ENCODE results near the gene SCML1.

SCML1 gene

GRCh38 chrX:17719711-17720110 lies 17.6 kb upstream of the SCML1 start:
- TF ChIP-seq CTCF (IDR thresholded peaks at IDR 0.05; ENCODE audit: control extremely low read depth, extremely low read depth, low read depth, missing control alignments) = no peak
- POLR2A ChIA-PET = no interaction called here
- CTCF ChIA-PET = no interaction called here
- no peak for DNase-seq (ENCODE audit: extremely low spot score)

- no peak for TF ChIP-seq CTCF (IDR thresholded peaks at IDR 0.05; ENCODE audit: control extremely low read depth, extremely low read depth, low read depth, missing control alignments)
- CTCF ChIA-PET = no interaction called here
- POLR2A ChIA-PET = no interaction called here
- no peak for DNase-seq (ENCODE audit: extremely low spot score)
Measured at GRCh38 chrX:17721715-17722114, 15.6 kb upstream of the SCML1 start.

GRCh38 chrX:17725181-17725580 lies 12.1 kb upstream of the SCML1 start:
- POLR2A ChIA-PET = no interaction called here
- no peak for TF ChIP-seq CTCF (IDR thresholded peaks at IDR 0.05; ENCODE audit: control extremely low read depth, extremely low read depth, low read depth, missing control alignments)
- no peak for DNase-seq (ENCODE audit: extremely low spot score)
- CTCF ChIA-PET = no interaction called here

- CTCF ChIA-PET = no interaction called here
- no peak for DNase-seq (ENCODE audit: extremely low spot score)
- POLR2A ChIA-PET = no interaction called here
- no peak for TF ChIP-seq CTCF (IDR thresholded peaks at IDR 0.05; ENCODE audit: control extremely low read depth, extremely low read depth, low read depth, missing control alignments)
Measured at GRCh38 chrX:17732138-17732783, 5.0 kb upstream of the SCML1 start.

- TF ChIP-seq CTCF (IDR thresholded peaks at IDR 0.05; ENCODE audit: control extremely low read depth, extremely low read depth, low read depth, missing control alignments) = no peak
- ChIA-PET CTCF (no interaction called here), POLR2A (no interaction called here)
- DNase-seq (ENCODE audit: extremely low spot score) = no peak
Measured at GRCh38 chrX:17735406-17735805, 1.9 kb upstream of the SCML1 start.

GRCh38 chrX:17736478-17736855 lies 826 bp upstream of the SCML1 start:
- TF ChIP-seq CTCF (IDR thresholded peaks at IDR 0.05; ENCODE audit: control extremely low read depth, extremely low read depth, low read depth, missing control alignments) = no peak
- POLR2A ChIA-PET = interaction anchor here (0.7 kb wide), 1 partner anchor 27 kb away, joined by 6 read pairs; no protein-coding TSS in a partner anchor
- CTCF ChIA-PET = no interaction called here
- no peak for DNase-seq (ENCODE audit: extremely low spot score)

GRCh38 chrX:17737710-17737985 lies 355 bp downstream of the SCML1 start:
- TF ChIP-seq CTCF (IDR thresholded peaks at IDR 0.05; ENCODE audit: control extremely low read depth, extremely low read depth, low read depth, missing control alignments) = no peak

More at GRCh38 chrX:17737710-17737985, 355 bp downstream of the SCML1 start:
- CTCF ChIA-PET = no interaction called here
- DNase-seq (ENCODE audit: extremely low spot score) = peak; percentile 6
- POLR2A ChIA-PET = interaction anchor here (0.7 kb wide), 1 partner anchor 1030 kb away, joined by 4 read pairs; no protein-coding TSS in a partner anchor
